NK-92 treated with Interleukin-12 subunit alpha and Interleukin-12 subunit beta, amount 100 ng/mL, for 24 hours (cell line): ENCODE results near the gene HTT.

ENCODE experiments used
- DNase-seq: peaks from one replicate; lab custom pipeline; 2025; lab: John Stamatoyannopoulos, UW

Gene HTT

GRCh38 chr4:3200423-3201090 lies 126.1 kb downstream of the HTT start:
- DNase-seq: no peak

GRCh38 chr4:3201718-3202702 lies 127.5 kb downstream of the HTT start:
- peak; percentile 55 for DNase-seq

- DNase-seq: no peak
Observed at GRCh38 chr4:3202836-3203820, 128.6 kb downstream of the HTT start.

GRCh38 chr4:3203971-3204431 lies 129.5 kb downstream of the HTT start:
- DNase-seq: no peak

GRCh38 chr4:3205995-3206394 lies 131.5 kb downstream of the HTT start:
- no peak for DNase-seq

- DNase-seq: no peak
Observed at GRCh38 chr4:3206439-3207100, 132.1 kb downstream of the HTT start.

- no peak for DNase-seq
Observed at GRCh38 chr4:3207531-3208037, 133.1 kb downstream of the HTT start.

- DNase-seq: no peak
Observed at GRCh38 chr4:3208826-3209225, 134.3 kb downstream of the HTT start.

- no peak for DNase-seq
Observed at GRCh38 chr4:3209551-3210325, 135.3 kb downstream of the HTT start.

GRCh38 chr4:3210467-3210866 lies 136.0 kb downstream of the HTT start:
- no peak for DNase-seq

GRCh38 chr4:3211866-3212265 lies 137.4 kb downstream of the HTT start:
- DNase-seq: no peak

- DNase-seq: no peak
Observed at GRCh38 chr4:3212391-3213105, 138.1 kb downstream of the HTT start.

GRCh38 chr4:3213106-3213425 lies 138.6 kb downstream of the HTT start:
- no peak for DNase-seq

GRCh38 chr4:3213661-3214250 lies 139.3 kb downstream of the HTT start:
- no peak for DNase-seq

- DNase-seq: no peak
Observed at GRCh38 chr4:3215256-3215655, 140.8 kb downstream of the HTT start.

- no peak for DNase-seq
Observed at GRCh38 chr4:3215733-3216132, 141.3 kb downstream of the HTT start.

GRCh38 chr4:3217266-3217665 lies 142.8 kb downstream of the HTT start:
- no peak for DNase-seq

- no peak for DNase-seq
Observed at GRCh38 chr4:3217771-3218170, 143.3 kb downstream of the HTT start.
